Activated CD8-positive, alpha-beta memory T cell treated with anti-CD3 and anti-CD28 coated beads, Interleukin-2, amount 50 U/mL, for 1 hour (primary cell): ENCODE data around the gene ADAM10.

ENCODE experiments used
- DNase-seq: peaks from one replicate; pipeline ENCODE4 v3.0.0-alpha.2; 2020; ENCODE audit errors: extremely low read depth

Gene ADAM10

DNA sequence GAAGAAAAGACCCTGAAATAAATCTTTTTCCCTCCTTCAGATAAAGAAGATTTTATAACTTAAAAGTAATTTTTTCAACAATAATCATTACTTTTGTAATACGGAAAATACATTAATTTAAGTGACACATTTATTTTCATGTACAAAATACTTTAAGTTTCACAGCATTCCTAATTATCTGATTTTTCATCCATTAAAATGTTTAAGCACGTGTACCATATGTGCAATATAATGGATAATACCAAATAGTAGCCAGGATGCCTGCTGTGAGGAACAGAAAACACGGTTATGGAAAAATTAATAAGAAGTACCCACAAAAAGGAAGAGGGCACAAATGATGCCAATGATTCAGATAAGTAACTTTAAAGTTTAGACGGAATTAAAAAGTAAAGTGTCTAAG lies 33.5 kb downstream of the ADAM10 start:
- no peak for DNase-seq

DNA sequence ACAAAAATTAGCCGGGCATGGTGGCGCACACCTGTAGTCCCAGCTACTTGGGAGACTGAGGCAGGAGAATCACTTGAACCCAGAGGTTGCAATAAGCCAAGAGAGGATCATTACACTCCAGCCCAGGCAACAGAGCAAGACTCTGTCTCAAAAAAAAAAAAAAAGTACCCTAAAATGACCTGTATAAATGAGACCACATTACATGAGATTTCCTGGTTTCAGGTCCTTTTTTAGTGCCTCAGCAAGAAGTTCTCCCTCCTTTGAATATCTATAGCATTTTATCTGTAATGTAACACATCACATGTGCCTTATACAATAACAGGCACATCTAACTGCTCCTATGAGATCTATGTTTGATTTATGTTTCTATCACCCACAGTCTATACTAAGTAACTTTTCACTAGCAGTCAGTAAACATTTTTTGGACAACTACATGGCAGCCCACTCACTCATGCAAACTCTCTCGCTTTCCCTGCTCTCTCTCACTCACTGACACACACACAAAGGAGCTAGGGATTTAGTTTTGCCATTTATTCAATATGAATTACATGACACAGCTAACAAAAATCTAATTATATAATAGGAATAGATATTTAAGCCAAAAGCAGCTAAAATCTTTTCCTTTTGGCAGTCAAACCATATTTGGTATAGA lies 34.1 kb downstream of the ADAM10 start:
- DNase-seq, result no peak

DNA sequence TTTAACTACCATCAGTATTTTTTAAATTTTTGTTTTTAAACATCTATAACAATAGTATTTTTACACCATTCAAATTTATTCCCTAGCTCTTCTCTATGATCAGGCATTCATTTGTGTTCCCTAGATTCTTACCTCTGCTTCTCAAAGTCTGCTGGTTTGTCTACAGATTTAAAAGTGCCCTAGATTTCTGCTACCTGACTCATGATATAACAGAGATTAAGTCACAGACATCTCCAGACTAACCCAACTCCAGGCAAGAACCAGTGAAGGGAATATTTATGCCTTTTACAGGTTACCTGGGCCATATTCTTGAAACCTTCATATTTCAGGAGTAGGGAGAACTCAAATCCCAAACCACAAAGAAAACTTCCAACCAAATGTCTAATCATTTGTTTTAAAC lies 38.8 kb downstream of the ADAM10 start:
- DNase-seq, result no peak

DNA sequence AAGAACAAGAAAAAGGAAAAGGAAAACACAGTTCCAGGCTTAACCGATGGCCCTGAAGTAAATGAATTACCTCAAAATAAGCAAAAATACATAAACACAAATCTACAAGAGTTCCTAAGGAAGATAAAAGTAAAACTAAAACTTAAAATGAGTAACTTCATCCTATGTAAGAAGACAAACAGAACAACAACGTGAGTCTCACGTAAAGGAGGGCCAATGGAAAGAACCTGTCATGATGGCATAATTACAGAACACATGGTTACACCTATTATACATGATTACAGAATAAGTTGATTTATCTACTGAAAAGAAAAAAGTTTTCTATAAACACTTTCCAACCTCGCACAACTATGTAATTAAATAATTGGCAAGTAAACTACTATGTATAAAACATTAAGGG lies 42.1 kb downstream of the ADAM10 start:
- DNase-seq, result no peak

DNA sequence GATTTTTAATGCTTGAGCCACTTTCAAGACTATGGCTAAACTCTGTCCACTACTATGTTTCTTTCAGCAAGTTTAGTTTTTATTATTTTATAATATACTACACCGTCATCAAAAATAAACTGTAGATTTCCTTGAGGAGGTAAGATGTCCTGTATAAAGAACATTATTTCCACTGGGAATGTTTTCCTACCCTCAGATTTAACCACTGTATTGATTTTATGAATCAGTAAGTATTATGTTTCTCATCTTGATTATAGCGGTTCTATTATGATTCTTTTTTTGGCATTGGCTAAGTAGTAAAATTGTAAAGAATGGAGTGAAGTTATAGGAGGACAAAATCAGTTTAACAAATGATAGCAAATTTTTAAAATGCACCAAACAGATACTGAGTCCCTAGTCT lies 44.4 kb downstream of the ADAM10 start:
- no peak for DNase-seq

DNA sequence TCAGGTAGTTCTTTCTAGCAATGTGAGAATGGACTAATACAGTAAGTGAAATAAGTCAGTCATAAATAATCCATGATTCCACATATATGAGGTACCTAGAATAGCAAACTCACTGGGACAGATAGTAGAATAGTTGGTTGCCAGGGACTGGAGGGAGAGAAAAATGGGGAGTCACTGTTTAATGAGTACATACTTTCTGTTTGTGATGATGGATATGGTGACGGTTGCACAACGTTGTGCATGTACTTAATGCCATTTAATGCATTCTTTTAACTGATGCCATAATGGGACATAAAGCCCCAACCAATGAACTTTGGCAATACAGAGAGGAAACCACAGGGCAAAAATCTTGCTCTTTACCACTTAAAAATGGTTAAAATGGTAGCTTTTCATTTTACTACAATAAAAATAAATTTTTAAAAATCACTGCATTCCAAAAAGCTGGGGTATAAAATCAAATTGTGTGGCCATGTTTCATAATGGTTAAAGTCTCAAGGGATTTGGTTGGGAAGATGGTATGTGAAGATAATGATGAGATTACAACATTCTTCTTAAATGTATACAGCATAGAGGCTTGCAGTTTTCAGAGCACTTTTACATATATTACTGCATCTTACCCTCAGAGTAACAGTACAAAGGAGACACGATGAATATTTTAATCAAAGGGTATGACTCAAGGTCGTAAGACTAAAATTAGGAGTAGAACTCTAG lies 45.2 kb downstream of the ADAM10 start:
- no peak for DNase-seq

DNA sequence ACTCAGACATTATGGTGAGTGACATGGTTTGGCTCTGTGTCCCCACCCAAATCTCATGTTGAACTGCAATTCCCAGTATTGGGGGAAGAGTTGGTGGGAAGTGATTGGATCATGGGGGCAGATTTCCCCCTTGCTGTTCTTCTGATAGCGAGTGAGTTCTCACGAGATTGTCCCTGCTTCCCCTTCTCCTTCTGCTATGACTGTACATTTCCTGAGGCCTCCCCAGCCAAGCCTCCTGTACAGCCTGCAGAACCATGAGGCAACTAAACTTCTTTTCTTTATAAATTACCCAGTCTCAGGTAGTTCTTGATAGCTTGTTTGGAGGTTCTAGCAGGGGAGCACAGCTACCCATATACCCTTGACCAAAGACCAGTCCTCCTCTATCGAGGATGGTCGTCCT lies 45.9 kb downstream of the ADAM10 start:
- no peak for DNase-seq

DNA sequence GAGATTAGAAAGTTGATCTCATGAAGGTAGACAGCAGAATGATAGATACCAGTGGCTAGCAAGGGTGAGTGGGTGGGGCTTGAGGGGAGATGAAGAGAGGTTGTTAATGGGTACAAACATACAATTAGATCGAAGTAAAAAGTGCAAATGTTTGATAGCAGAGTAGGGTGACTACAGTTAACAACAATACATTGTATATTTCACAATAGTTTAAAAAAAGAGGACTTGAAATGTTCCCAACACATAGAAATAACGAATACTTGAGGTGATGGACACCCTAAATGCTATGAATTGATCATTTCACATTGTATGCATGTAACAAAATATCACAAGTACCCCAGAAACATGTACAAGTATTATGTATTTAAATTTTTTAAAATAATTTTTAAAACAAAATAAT lies 47.3 kb downstream of the ADAM10 start:
- DNase-seq, result no peak

DNA sequence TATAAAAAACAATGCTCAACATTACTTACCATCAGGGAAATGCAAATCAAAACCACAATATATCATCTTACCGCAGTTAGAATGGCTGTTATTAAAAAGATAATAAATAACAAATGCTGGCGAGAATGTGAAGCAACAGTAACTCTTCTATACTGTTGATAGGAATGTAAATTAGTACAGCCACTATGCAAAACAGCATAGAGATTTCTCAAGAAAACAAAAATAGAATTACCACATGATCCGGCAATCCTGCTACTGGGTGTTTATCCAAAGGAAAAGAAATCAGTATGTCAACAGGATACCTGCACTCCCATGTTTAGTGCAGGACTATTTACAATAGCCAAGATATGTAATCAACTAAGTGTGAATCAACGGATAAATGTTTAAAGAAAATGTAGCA lies 48.1 kb downstream of the ADAM10 start:
- DNase-seq, result no peak

DNA sequence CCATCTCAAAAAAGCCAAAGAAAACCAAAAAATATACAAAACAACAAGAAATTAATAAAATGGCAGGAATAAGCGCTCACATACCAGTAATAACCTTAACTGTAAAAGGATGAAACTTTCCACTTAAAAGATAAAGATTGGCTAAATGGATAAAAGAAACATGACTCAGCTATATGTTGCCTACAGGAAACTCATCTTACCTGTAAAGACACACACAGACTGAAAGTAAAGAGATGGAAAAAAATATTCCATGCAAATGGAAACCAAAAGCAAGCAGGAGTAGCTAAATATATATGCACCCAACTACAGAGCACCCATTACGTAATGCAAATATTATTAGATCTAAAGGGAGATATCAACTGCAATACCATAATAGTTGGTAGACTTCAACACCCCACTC lies 49.7 kb downstream of the ADAM10 start:
- no peak for DNase-seq

DNA sequence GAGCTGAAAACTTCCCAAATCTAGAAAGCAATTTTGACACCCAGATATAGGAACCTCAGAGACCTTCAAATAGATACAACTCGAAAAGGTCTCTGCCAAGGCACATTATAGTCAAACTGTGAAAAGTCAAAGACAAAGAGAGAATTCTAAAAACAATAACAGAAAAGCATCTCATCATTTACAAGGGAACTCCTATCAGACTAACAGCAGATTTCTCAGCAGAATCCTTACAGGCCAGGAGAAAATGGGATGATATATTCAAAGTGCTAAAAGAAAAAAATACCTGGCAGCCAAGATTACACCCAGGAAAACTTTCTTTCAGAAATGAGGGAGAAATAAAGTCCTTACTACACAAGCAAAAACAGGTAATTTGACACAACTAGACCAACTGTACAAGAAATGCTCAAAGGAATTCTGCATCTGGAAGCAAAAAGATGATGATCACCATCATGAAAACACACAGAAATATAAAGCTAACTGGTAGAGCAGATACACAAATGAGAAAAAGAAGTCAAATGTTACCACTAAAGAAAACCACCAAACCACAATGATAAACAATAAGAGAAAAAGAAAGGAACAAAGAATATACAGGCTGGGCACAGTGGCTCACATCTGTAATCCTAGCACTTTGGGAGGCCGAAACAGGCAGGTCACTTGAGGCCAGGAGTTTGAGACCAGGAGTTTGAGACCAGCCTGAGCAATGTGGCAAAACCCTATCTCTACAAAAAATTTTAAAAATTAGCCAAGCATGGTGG lies 50.4 kb downstream of the ADAM10 start:
- DNase-seq, result no peak

DNA sequence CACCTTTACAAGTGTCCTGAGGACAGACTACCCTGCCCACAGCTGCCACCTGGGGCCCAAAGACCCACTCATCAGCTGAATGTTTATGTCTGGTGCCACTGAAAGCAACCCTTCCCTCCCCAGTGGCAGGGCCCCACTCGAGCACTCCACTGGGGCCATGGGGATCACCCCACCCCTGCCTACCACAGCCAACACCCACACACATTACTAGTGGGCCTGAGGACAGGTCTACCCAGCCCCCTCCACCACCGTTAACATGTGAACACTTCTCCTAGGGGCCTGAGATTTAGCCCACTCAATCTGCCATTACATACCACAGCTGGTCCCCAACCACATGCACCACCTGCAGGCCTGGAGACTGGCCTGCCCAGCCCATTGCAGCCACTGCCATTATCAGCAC lies 52.3 kb downstream of the ADAM10 start:
- no peak for DNase-seq

DNA sequence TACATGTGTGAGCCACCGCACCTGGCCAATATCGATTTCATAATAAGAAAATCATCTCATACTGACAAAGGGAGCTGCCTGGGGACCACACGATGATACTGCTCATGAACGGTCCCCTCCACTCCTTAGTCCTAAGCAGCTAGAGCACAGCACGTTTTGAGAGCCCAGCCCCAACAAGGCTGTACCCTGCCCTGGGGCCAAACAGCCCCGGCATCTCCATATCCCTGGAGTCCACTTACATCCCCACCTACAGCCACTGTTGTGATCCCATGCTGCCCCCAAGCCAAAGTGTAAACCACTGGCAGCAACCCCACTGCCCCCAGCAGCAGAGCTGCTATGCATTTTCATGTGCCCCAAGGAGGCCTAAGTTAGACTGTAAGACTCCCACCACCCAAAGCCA lies 52.8 kb downstream of the ADAM10 start:
- DNase-seq, result no peak

DNA sequence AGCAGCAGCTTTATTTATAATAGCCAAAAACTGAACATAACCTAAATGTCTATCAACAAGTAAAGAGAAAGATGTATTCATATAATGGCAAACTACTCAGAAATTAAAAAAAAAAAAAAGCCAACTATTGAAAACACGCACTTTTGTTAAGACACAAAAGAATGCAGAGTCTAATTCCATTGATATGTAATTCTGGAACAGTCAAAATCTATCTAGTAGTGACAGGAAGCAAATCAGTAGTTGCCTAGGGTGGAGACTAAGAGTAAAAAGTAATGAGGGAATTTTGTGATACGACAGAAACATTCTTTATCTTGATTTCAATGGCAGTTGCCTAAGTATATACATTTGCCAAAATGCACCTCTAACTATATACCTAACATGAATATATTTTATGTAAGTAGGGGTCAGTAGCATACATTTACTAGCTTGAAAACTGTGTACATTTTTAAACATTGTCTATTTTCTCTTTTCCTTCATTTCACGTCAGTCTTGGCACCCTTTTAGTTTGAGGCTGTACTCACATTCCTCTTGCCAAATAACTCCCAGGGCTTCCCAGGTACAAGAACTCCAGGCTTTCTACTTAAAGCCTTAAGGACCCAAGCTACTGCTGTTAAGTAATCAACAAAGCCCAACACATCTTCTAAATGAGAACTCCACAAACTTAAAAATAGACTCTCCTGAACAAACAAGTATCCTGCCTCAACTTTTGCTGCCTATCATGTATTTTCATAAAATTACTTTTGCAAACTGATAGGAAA lies 54.7 kb downstream of the ADAM10 start:
- DNase-seq, result no peak

DNA sequence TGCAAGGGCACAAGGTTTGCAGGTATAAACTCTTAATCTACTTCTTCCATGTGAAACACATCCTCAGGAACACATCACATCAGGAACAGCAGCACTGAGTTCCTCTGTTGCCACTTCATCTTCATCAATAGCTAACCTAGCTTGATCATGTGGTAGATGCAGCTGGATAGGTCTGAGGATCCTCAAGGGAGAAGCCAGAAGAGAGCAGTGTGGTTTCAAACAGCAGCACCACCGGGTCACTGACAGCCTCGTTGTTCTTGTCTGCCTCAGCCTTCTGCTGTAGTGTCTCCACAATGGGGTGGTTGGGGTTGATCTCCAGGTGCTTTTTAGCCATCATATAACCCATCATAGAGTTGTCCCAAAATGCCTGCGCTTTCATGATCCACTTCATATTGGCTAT lies 58.8 kb downstream of the ADAM10 start:
- no peak for DNase-seq

DNA sequence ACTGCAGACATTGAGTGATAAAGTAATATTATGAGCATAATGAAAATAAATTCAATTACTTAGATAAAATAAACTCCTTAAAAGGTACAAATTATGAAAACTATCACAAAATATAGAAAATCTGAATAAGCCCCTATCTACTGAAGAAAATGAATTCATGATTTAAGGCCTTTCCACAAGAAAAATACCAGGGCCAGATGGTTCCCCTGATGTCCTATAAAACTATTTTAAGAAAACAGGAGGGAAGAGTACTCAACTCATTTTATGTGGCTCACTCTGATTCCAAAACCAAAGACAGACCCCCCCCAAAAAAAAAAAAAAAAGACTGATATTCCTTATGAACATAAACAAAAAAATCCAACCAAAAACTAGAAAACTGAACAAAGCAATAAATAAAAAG lies 59.9 kb downstream of the ADAM10 start:
- no peak for DNase-seq

DNA sequence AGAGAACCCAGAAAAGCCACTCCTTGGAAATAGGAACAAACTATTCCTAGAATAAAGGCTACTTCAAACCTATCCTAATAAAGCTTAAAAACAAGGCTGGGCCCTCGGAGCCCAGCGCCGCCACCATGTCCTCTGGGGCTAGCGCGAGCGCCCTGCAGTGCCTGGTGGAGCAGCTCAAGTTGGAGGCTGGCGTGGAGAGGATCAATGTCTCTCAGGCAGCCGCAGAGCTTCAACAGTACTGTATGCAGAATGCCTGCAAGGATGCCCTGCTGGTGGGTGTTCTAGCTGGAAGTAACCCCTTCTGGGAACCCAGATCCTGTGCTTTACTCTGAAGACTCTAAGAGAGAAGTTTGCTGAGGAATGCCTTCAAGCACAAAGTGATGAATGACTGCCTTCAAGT lies 63.2 kb downstream of the ADAM10 start:
- DNase-seq, result no peak

DNA sequence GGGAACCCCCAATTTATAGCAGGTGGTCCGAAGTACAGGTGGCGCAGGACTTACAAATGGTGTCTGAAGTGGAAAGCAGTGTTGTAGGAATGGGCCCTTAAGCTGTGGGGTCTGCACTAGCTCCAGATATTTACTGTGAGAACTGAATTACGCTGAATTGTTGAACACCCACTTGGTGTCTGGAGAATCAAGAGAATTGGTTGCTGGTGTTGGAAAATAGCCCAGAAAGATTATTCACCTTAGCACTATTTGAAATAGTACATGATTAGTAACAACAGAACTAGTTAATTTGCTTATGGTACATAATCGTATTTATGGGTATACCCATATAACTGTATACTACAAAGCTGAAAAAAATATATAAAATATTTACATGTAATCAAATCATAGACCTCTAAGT lies 64.8 kb downstream of the ADAM10 start:
- DNase-seq, result no peak

DNA sequence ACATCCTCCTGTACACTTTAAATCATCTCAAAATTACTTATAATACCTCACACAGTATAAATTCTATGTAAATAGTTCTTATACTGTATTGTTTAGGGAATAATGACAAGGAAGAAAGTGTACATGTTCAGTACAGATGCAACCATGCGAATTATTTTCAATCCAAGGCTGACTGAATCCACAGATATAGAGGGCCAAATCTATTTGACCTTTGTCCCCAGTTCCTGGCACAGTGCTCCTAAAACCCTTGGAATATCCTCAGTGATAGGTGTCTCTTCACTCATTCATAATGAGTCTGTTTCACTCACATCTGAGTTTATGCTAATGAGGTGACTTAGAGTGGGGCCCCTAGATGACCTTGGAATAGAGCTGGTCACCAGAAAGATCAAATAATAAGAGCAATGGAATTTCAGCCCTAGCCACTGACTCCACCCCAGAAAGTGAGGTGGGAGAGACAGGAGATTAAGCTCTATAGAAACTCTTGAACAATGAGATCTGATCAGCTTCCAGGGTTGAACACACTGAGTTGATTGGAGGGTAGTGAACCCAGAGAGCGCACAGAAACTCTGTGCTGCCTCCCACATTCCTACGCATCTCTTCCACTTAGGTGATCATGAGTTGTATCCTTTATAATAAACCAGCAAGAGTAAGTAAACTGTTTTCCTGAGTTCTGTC lies 65.3 kb downstream of the ADAM10 start:
- no peak for DNase-seq

DNA sequence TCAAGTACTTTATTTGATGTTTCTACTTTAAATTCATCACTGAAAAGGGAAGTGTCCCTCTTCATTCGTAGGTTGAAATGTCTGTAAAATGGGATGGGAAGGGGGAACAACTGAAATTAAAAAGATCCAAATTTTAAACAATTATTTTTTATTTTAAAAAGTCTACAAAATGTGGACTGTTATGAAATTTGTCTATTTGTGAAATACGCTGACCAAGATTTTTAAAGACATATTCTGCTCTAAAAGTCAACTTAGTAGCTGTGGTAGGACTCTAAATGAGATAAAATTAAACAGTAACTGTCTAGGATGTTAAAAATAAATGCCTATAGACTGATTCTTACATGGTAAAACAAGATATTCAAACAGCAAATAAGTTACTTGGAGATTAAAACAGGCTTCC lies 67.3 kb downstream of the ADAM10 start:
- DNase-seq, result no peak

DNA sequence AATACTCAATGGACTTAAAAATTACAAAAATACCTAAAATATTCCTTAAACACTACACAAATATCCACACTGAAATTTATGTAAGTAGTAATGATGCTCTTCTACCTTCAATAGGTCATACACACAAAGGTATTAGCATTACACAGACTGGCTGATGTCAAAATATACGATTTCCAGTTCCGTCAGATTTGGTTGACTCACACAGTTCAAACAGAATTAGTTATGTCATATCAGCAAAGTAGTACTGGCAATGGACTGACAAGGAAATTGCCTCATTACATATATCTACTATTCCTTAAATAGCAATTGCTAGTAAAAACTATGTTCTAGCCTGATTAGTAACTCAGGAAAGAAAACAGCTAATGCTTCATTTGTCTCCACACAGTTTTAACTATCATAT lies 70.8 kb downstream of the ADAM10 start:
- no peak for DNase-seq

DNA sequence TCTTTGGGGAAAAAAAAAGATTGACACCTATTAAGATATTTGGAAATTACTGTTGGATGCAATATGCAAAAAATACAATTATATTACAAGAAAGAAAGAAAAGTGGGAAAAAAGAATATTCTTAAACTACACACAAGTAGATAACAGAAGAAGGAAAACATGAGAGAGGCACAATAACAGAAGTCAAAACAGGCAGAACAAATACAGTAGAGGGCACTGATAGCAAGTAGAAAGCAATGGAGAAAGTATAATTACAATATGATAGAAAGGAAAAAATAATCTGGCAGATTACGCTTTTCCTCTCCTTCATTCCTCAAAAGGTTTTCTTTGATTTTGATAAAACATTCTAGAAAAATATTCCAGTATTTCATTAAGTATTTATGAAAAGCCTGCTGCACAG lies 72.1 kb downstream of the ADAM10 start:
- no peak for DNase-seq
